HEK293 (cell line): Measurements from ENCODE around the gene EFCAB5.
A peak's percentile ranks its signal among the peaks of the same experiment; 100 is the strongest.

Experiments
- CTCF ChIP-seq: fragments of 450-650 bp; formaldehyde crosslinking; IDR thresholded peaks from 2 replicates; pipeline ENCODE4 v1.5.1; 2016; ENCODE audit warnings: missing biosample characterization, missing genetic modification characterization
- ELK4 ChIP-seq: IDR thresholded peaks from 2 replicates; pipeline ENCODE4 v1.6.1; 2011; ENCODE audit warnings: mild to moderate bottlenecking, low read depth, low read length, borderline replicate concordance
- HIC1 ChIP-seq: fragments of 450-650 bp; formaldehyde crosslinking; IDR thresholded peaks from 2 replicates; pipeline ENCODE4 v1.5.1; 2016; ENCODE audit warnings: missing biosample characterization, missing genetic modification characterization
- HOXA7 ChIP-seq: sonication (generic); formaldehyde crosslinking; IDR thresholded peaks from 2 replicates; pipeline ENCODE4 v1.8.1; 2022; ENCODE audit warnings: missing genetic modification reagents, borderline replicate concordance
- KLF16 ChIP-seq: fragments of 450-650 bp; formaldehyde crosslinking; IDR thresholded peaks from 2 replicates; pipeline ENCODE4 v1.5.1; 2017; ENCODE audit warnings: missing biosample characterization, missing genetic modification characterization
- PRDM4 ChIP-seq: fragments of 450-650 bp; formaldehyde crosslinking; IDR thresholded peaks from 2 replicates; pipeline ENCODE4 v1.5.1; 2017; ENCODE audit warnings: missing biosample characterization, missing genetic modification characterization
- TSHZ1 ChIP-seq: fragments of 450-650 bp; formaldehyde crosslinking; IDR thresholded peaks from 2 replicates; pipeline ENCODE4 v1.5.1; 2016; ENCODE audit warnings: missing biosample characterization, missing genetic modification characterization, borderline replicate concordance
- ZBTB48 ChIP-seq: fragments of 450-650 bp; formaldehyde crosslinking; IDR thresholded peaks from 2 replicates; pipeline ENCODE4 v1.5.1; 2016; ENCODE audit warnings: missing biosample characterization, missing genetic modification characterization
- ZEB2 ChIP-seq: fragments of 450-650 bp; formaldehyde crosslinking; IDR thresholded peaks from 2 replicates; pipeline ENCODE4 v1.5.1; 2016; ENCODE audit warnings: missing biosample characterization, missing genetic modification characterization
- ZNF10 ChIP-seq: fragments of 450-650 bp; formaldehyde crosslinking; IDR thresholded peaks from 2 replicates; pipeline ENCODE4 v1.5.1; 2017; ENCODE audit warnings: missing biosample characterization, missing genetic modification characterization
- ZNF169 ChIP-seq: fragments of 450-650 bp; formaldehyde crosslinking; IDR thresholded peaks from 2 replicates; pipeline ENCODE4 v1.5.1; 2016; ENCODE audit warnings: missing biosample characterization, missing genetic modification characterization
- ZNF175 ChIP-seq: fragments of 450-650 bp; formaldehyde crosslinking; IDR thresholded peaks from 2 replicates; pipeline ENCODE4 v1.5.1; 2016; ENCODE audit warnings: missing biosample characterization, missing genetic modification characterization
- ZNF239 ChIP-seq: fragments of 450-650 bp; formaldehyde crosslinking; IDR thresholded peaks from 2 replicates; pipeline ENCODE4 v1.5.1; 2016; ENCODE audit warnings: missing biosample characterization, missing genetic modification characterization
- ZNF248 ChIP-seq: fragments of 450-650 bp; formaldehyde crosslinking; IDR thresholded peaks from 2 replicates; pipeline ENCODE4 v1.5.1; 2017; ENCODE audit warnings: missing biosample characterization, missing genetic modification characterization
- ZNF26 ChIP-seq: fragments of 450-650 bp; formaldehyde crosslinking; IDR thresholded peaks from 2 replicates; pipeline ENCODE4 v1.5.1; 2016; ENCODE audit warnings: missing biosample characterization, missing genetic modification characterization
- ZNF391 ChIP-seq: fragments of 450-650 bp; formaldehyde crosslinking; IDR thresholded peaks from 2 replicates; pipeline ENCODE4 v1.5.1; 2016; ENCODE audit warnings: low read depth, missing biosample characterization, missing genetic modification characterization, borderline replicate concordance
- ZNF433 ChIP-seq: fragments of 450-650 bp; formaldehyde crosslinking; IDR thresholded peaks from 2 replicates; pipeline ENCODE4 v1.5.1; 2016; ENCODE audit warnings: missing biosample characterization, missing genetic modification characterization, low read depth
- ZNF48 ChIP-seq: fragments of 450-650 bp; formaldehyde crosslinking; IDR thresholded peaks from 2 replicates; pipeline ENCODE4 v1.5.1; 2016; ENCODE audit warnings: missing biosample characterization, missing genetic modification characterization
- ZNF549 ChIP-seq: fragments of 450-650 bp; IDR thresholded peaks from 2 replicates; pipeline ENCODE4 v1.5.1; 2018; ENCODE audit warnings: missing biosample characterization, missing genetic modification characterization, mild to moderate bottlenecking, inconsistent platforms, moderate library complexity
- ZNF571 ChIP-seq: fragments of 450-650 bp; formaldehyde crosslinking; IDR thresholded peaks from 2 replicates; pipeline ENCODE4 v1.5.0; 2017; ENCODE audit warnings: missing biosample characterization, missing genetic modification characterization
- ZNF610 ChIP-seq: fragments of 450-650 bp; formaldehyde crosslinking; IDR thresholded peaks from 2 replicates; pipeline ENCODE4 v1.5.1; 2016; ENCODE audit warnings: missing biosample characterization, missing genetic modification characterization, borderline replicate concordance
- ZNF621 ChIP-seq: fragments of 450-650 bp; formaldehyde crosslinking; IDR thresholded peaks from 2 replicates; pipeline ENCODE4 v1.5.1; 2017; ENCODE audit warnings: missing biosample characterization, missing genetic modification characterization
- ZNF639 ChIP-seq: fragments of 450-650 bp; formaldehyde crosslinking; IDR thresholded peaks from 2 replicates; pipeline ENCODE4 v1.5.1; 2016; ENCODE audit warnings: missing biosample characterization, missing genetic modification characterization
- ZNF76 ChIP-seq: fragments of 450-650 bp; formaldehyde crosslinking; IDR thresholded peaks from 2 replicates; pipeline ENCODE4; 2016; ENCODE audit warnings: low read depth, missing biosample characterization, missing genetic modification characterization, borderline replicate concordance
- ZSCAN16 ChIP-seq: fragments of 450-650 bp; formaldehyde crosslinking; IDR thresholded peaks from 2 replicates; pipeline ENCODE4 v1.5.1; 2016; ENCODE audit warnings: missing biosample characterization, missing genetic modification characterization

EFCAB5 gene

GRCh38 chr17:30116661-30117551, 175.5 kb downstream of the EFCAB5 start, which contains the start of gene NSRP1 (continued):
- peak; percentile 94 for TF ChIP-seq ZNF639 (tag by site-specific recombination)
- TF ChIP-seq CTCF = no peak
- no peak for TF ChIP-seq ZNF433
- no peak for TF ChIP-seq HIC1 (tag by site-specific recombination)
- TF ChIP-seq TSHZ1 (tag by site-specific recombination) = no peak
- no peak for TF ChIP-seq ZNF610
- TF ChIP-seq ZNF391 (tag by site-specific recombination) = peak; percentile 68; the same call in 1 of the 2 replicates
- no peak for TF ChIP-seq ZNF169 (tag by site-specific recombination)
- peak; percentile 79 for TF ChIP-seq ZEB2 (tag by site-specific recombination)
- TF ChIP-seq ZBTB48 (tag by site-specific recombination) = no peak; the same call in 1 of the 2 replicates
- TF ChIP-seq ZNF48 (tag by site-specific recombination) = no peak
- no peak for TF ChIP-seq ELK4
- no peak for TF ChIP-seq ZSCAN16 (tag by site-specific recombination)
- no peak for TF ChIP-seq ZNF239 (tag by site-specific recombination)
- no peak; the same call in 1 of the 2 replicates for TF ChIP-seq ZNF76 (tag by site-specific recombination)
- TF ChIP-seq ZNF10 (tag by site-specific recombination) = no peak
- peak; percentile 56 for TF ChIP-seq KLF16 (tag by site-specific recombination)
- TF ChIP-seq ZNF621 (tag by site-specific recombination) = no peak
- peak; percentile 42; the same call in 1 of the 2 replicates for TF ChIP-seq PRDM4 (tag by site-specific recombination)
- TF ChIP-seq ZNF26 = no peak
- TF ChIP-seq ZNF248 (tag by site-specific recombination) = no peak
- TF ChIP-seq ZNF175 (tag by site-specific recombination) = no peak
- no peak for TF ChIP-seq ZNF571 (tag by site-specific recombination)
- no peak for TF ChIP-seq HOXA7 (CRISPR knock-in tag)
- no peak for TF ChIP-seq ZNF549 (tag by site-specific recombination)
